CD4-positive, alpha-beta T cell treated with Interleukin-1 beta for 1 hour (primary cell): ENCODE results near the gene CELF3.
"Not testable (repeated sequence)": the region's sequence is repeated elsewhere in the genome, so short reads cannot be mapped to it uniquely, and the experiment has no call there.

Experiments used
- DNase-seq, 2 donors: peaks; one replicate each; pipeline ENCODE4 v3.0.0-alpha.2; 2020 to 2022

CELF3 gene

GRCh38 chr1:151693057-151693651, 23.4 kb downstream of the CELF3 start:
- DNase-seq, result no peak

- no peak for DNase-seq
Measured at GRCh38 chr1:151692226-151692625, 24.4 kb downstream of the CELF3 start.

- DNase-seq, result no peak
Measured at GRCh38 chr1:151689494-151689893, 27.1 kb downstream of the CELF3 start.

- no peak for DNase-seq
Measured at GRCh38 chr1:151686561-151686960, 30.0 kb downstream of the CELF3 start.

GRCh38 chr1:151684128-151684527, 32.5 kb downstream of the CELF3 start:
- DNase-seq, result no peak

- DNase-seq, result not testable (repeated sequence)
Measured at GRCh38 chr1:151682901-151683300, 33.7 kb downstream of the CELF3 start.

- DNase-seq, result no peak
Measured at GRCh38 chr1:151681923-151682322, 34.7 kb downstream of the CELF3 start.

- DNase-seq, result no peak
Measured at GRCh38 chr1:151680826-151681225, 35.8 kb downstream of the CELF3 start.

- no peak for DNase-seq
Measured at GRCh38 chr1:151680391-151680790, 36.2 kb downstream of the CELF3 start.

GRCh38 chr1:151673407-151673806, 43.2 kb downstream of the CELF3 start:
- DNase-seq, result no peak

- DNase-seq, result not testable (repeated sequence)
Measured at GRCh38 chr1:151670036-151670675, 46.4 kb downstream of the CELF3 start.

GRCh38 chr1:151668090-151668489, 48.5 kb downstream of the CELF3 start:
- DNase-seq, result no peak

GRCh38 chr1:151661751-151662150, 54.9 kb downstream of the CELF3 start:
- DNase-seq, result no peak

GRCh38 chr1:151655371-151655770, 61.2 kb downstream of the CELF3 start:
- no peak for DNase-seq

- no peak for DNase-seq
Measured at GRCh38 chr1:151653397-151653796, 63.2 kb downstream of the CELF3 start.
